OCI-LY7 (cell line): ENCODE results near the gene MCF2L2.

Experiments used
- EZH2phosphoT487 ChIP-seq: fragments of 200-600 bp; sonication (generic); IDR thresholded peaks from 2 replicates; pipeline ENCODE4 v1.6.1; 2018; ENCODE audit warnings: low read depth, borderline replicate concordance, mild to moderate bottlenecking, mixed run types, antibody characterized with exemption, low read length, moderate library complexity, mixed read lengths
- TF ChIP-seq, protein P1 (sequence below): fragments of 200-600 bp; sonication (generic); conservative IDR thresholded peaks from 2 replicates; pipeline ENCODE4 v1.5.1; 2014; ENCODE audit warnings: mild to moderate bottlenecking, antibody characterized with exemption, low read length, moderate library complexity, mixed read lengths

- TF ChIP-seq, protein P1, sequence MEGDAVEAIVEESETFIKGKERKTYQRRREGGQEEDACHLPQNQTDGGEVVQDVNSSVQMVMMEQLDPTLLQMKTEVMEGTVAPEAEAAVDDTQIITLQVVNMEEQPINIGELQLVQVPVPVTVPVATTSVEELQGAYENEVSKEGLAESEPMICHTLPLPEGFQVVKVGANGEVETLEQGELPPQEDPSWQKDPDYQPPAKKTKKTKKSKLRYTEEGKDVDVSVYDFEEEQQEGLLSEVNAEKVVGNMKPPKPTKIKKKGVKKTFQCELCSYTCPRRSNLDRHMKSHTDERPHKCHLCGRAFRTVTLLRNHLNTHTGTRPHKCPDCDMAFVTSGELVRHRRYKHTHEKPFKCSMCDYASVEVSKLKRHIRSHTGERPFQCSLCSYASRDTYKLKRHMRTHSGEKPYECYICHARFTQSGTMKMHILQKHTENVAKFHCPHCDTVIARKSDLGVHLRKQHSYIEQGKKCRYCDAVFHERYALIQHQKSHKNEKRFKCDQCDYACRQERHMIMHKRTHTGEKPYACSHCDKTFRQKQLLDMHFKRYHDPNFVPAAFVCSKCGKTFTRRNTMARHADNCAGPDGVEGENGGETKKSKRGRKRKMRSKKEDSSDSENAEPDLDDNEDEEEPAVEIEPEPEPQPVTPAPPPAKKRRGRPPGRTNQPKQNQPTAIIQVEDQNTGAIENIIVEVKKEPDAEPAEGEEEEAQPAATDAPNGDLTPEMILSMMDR = no peak
- no peak for TF ChIP-seq EZH2phosphoT487
Measured at GRCh38 chr3:183353421-183353820, 75.0 kb downstream of the MCF2L2 start.
